Suprapubic skin (tissue), 4 donors: ENCODE data around the gene NABP2.

Experiments used
- EP300 ChIP-seq: sonication (generic); formaldehyde crosslinking; IDR thresholded peaks from one replicate; pipeline ENCODE4 v1.6.1; 2017; ENCODE audit warnings: antibody characterized with exemption
- POLR2A ChIP-seq, 2 donors: fragments of 450-650 bp; IDR thresholded peaks; one replicate each; pipeline ENCODE4 v1.6.1; 2017; ENCODE audit warnings: antibody characterized with exemption in 2 of 2, mild to moderate bottlenecking in 2 of 2, moderate library complexity in 2 of 2
- POLR2AphosphoS5 ChIP-seq, 3 donors: sonication (generic); formaldehyde crosslinking; IDR thresholded peaks; one replicate each; pipeline ENCODE4 v1.6.1; 2017; ENCODE audit warnings: antibody characterized with exemption in 3 of 3
- TF ChIP-seq, protein P1 (sequence below), 2 donors: fragments of 200-600 bp in 1 of 2; fragments of 450-650 bp in 1 of 2; sonication (generic) in 1 of 2; IDR thresholded peaks; one replicate each; pipeline ENCODE4 v1.5.1; 2016 to 2019; ENCODE audit warnings: antibody characterized with exemption in 2 of 2, mild to moderate bottlenecking in 1 of 2, moderate library complexity in 1 of 2

DNA sequence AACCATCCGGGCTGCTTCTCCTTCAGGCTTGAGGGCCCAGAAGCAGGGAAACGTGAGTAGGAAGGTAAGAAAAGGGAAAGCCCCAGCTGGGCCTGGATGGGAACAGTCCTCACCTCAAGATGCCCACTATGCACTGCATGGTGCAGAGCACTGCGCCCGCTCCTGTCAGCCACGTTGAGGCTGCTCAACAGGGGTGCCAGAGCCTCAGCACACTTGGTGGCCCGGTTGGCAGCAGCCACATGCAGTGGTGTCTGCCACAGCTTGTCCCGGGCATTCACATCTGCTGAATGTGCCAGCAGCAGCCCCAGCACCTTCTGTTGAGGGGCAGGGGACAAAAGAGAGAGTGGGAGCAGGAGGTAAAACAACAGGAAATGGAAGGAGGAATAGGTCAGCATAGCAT is 31.5 kb downstream of the NABP2 start:
- TF ChIP-seq, protein P1, sequence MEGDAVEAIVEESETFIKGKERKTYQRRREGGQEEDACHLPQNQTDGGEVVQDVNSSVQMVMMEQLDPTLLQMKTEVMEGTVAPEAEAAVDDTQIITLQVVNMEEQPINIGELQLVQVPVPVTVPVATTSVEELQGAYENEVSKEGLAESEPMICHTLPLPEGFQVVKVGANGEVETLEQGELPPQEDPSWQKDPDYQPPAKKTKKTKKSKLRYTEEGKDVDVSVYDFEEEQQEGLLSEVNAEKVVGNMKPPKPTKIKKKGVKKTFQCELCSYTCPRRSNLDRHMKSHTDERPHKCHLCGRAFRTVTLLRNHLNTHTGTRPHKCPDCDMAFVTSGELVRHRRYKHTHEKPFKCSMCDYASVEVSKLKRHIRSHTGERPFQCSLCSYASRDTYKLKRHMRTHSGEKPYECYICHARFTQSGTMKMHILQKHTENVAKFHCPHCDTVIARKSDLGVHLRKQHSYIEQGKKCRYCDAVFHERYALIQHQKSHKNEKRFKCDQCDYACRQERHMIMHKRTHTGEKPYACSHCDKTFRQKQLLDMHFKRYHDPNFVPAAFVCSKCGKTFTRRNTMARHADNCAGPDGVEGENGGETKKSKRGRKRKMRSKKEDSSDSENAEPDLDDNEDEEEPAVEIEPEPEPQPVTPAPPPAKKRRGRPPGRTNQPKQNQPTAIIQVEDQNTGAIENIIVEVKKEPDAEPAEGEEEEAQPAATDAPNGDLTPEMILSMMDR (IDR thresholded peaks at IDR 0.05) = no peak
- TF ChIP-seq EP300 (no peak), POLR2A (IDR thresholded peaks at IDR 0.05) (no peak), POLR2AphosphoS5 (IDR thresholded peaks at IDR 0.05) (no peak)
